ENCODE data around the gene ALKBH7.
"Not testable (repeated sequence)": the region's sequence is repeated elsewhere in the genome, so short reads cannot be mapped to it uniquely, and the experiment has no call there.

DNA sequence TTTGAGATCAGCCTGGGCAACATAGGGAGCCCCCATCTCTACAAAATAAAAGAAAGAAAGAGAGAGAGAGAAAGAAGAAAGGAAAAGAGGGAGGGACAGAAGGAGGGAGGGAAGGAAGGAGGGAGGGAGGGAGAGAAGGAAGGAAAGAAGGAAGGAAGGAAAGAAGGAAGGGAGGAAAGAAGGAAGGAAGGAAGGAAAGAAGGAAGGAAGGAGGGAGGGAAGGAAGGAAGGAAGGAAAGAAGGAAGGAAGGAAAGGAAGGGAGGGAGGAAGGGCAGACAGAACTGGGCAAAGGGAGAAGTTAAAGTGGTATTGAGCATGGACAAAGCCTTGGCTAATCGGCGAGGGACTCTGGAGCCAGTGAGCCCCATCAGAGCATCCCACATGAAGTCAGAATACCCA lies 23.3 kb upstream of the ALKBH7 start:
- not testable (repeated sequence) for TF ChIP-seq POLR2AphosphoS5 (IDR thresholded peaks at IDR 0.05); EZH2 (IDR thresholded peaks at IDR 0.05; ENCODE audit: borderline replicate concordance, insufficient read depth, low read length, poor library complexity, severe bottlenecking)
- TF ChIP-seq, protein P1, sequence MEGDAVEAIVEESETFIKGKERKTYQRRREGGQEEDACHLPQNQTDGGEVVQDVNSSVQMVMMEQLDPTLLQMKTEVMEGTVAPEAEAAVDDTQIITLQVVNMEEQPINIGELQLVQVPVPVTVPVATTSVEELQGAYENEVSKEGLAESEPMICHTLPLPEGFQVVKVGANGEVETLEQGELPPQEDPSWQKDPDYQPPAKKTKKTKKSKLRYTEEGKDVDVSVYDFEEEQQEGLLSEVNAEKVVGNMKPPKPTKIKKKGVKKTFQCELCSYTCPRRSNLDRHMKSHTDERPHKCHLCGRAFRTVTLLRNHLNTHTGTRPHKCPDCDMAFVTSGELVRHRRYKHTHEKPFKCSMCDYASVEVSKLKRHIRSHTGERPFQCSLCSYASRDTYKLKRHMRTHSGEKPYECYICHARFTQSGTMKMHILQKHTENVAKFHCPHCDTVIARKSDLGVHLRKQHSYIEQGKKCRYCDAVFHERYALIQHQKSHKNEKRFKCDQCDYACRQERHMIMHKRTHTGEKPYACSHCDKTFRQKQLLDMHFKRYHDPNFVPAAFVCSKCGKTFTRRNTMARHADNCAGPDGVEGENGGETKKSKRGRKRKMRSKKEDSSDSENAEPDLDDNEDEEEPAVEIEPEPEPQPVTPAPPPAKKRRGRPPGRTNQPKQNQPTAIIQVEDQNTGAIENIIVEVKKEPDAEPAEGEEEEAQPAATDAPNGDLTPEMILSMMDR (IDR thresholded peaks at IDR 0.05; ENCODE audit: poor library complexity, severe bottlenecking): not testable (repeated sequence)
